Measurements from ENCODE around the gene CDCP2. TPM values are rescaled to one million over a fixed set of nuclear protein-coding genes. Genes with fewer than 3 reads are reported as not detected.
"Not testable (repeated sequence)": the region's sequence is repeated elsewhere in the genome, so short reads cannot be mapped to it uniquely, and the experiment has no call there.

CDCP2 gene
- total and polyA plus RNA-seq, 10 donors, result 0.23 to 1.6 (median 0.85) TPM; not detected in 3

GRCh38 chr1:54168206-54168965 is 15.6 kb upstream of the CDCP2 start:
- peaks cover 0 to 20% (median 0%) of the 10 kb centered on the region in 6 donors for H3K36me3 ChIP-seq
- TF ChIP-seq, protein P1, sequence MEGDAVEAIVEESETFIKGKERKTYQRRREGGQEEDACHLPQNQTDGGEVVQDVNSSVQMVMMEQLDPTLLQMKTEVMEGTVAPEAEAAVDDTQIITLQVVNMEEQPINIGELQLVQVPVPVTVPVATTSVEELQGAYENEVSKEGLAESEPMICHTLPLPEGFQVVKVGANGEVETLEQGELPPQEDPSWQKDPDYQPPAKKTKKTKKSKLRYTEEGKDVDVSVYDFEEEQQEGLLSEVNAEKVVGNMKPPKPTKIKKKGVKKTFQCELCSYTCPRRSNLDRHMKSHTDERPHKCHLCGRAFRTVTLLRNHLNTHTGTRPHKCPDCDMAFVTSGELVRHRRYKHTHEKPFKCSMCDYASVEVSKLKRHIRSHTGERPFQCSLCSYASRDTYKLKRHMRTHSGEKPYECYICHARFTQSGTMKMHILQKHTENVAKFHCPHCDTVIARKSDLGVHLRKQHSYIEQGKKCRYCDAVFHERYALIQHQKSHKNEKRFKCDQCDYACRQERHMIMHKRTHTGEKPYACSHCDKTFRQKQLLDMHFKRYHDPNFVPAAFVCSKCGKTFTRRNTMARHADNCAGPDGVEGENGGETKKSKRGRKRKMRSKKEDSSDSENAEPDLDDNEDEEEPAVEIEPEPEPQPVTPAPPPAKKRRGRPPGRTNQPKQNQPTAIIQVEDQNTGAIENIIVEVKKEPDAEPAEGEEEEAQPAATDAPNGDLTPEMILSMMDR (IDR thresholded peaks at IDR 0.05 in 8 of 11, conservative IDR thresholded peaks at IDR 0.05 in 3 of 11), result no peak
- intact Hi-C loops (cut with DNase I; ENCODE audit: low total_unique reads), result no loop called here
- H3K9me3 ChIP-seq, result no peaks in the 10 kb centered on the region
- no peak overlapping the region for H3K27ac ChIP-seq
- H3K4me3 ChIP-seq, result no peak overlapping the region
- DNase-seq, result peak; percentile 57
- H3K27me3 ChIP-seq (replicated peaks in 1 of 7), result no peaks in the 10 kb centered on the region
- WGBS, 5 donors, result 79 to 95% (median 92%) methylated on average over 5 to 8 of the region's 8 CpGs
- H3K4me1 ChIP-seq, result peaks cover 3 to 20% (median 7%) of the 10 kb centered on the region in 6 donors

- intact Hi-C loops (cut with DNase I; ENCODE audit: low total_unique reads), result no loop called here
Observed at GRCh38 chr1:54167422-54168139, 14.8 kb upstream of the CDCP2 start.

GRCh38 chr1:54166357-54166756 is 13.6 kb upstream of the CDCP2 start:
- intact Hi-C loops (cut with DNase I; ENCODE audit: low total_unique reads), result not testable (repeated sequence)
- WGBS, 5 donors, result 93 to 98% (median 94%) methylated on average over 8 of the region's 8 CpGs
- H3K36me3 ChIP-seq, result peaks cover 0 to 13% (median 0%) of the 10 kb centered on the region in 6 donors

More at GRCh38 chr1:54167422-54168139, 14.8 kb upstream of the CDCP2 start:
- no peak for TF ChIP-seq POLR2A (IDR thresholded peaks at IDR 0.05)
- Histone ChIP-seq H3K27ac (no peak overlapping the region), H3K27me3 (replicated peaks in 1 of 7) (no peaks in the 10 kb centered on the region), H3K4me1 (peaks cover 0 to 11% (median 1%) of the 10 kb centered on the region in 6 donors), H3K9me3 (no peaks in the 10 kb centered on the region), H3K4me3 (no peak overlapping the region), H3K36me3 (peaks cover 0 to 17% (median 0%) of the 10 kb centered on the region in 6 donors)
- WGBS, 5 donors, result 86 to 90% (median 88%) methylated on average over 7 to 9 of the region's 9 CpGs
- peak; percentile 54 for DNase-seq

GRCh38 chr1:54165146-54165545 is 12.3 kb upstream of the CDCP2 start:
- TF ChIP-seq POLR2A (IDR thresholded peaks at IDR 0.05) (no peak), POLR2AphosphoS5 (IDR thresholded peaks at IDR 0.05) (no peak)
- TF ChIP-seq, protein P1 (IDR thresholded peaks at IDR 0.05 in 8 of 11, conservative IDR thresholded peaks at IDR 0.05 in 3 of 11), result no peak
- Histone ChIP-seq H3K4me1 (peaks cover 0 to 17% (median 6%) of the 10 kb centered on the region in 6 donors), H3K9me3 (no peaks in the 10 kb centered on the region), H3K27ac (no peak overlapping the region), H3K27me3 (replicated peaks in 1 of 7) (no peaks in the 10 kb centered on the region), H3K4me3 (no peak overlapping the region), H3K36me3 (peaks cover 0 to 6% (median 0%) of the 10 kb centered on the region in 6 donors)
- DNase-seq, result peak; percentile 54
- intact Hi-C loops (cut with DNase I; ENCODE audit: low total_unique reads), result no loop called here
- WGBS, 5 donors, result 82 to 97% (median 95%) methylated on average over 13 to 15 of the region's 15 CpGs

More at GRCh38 chr1:54166357-54166756, 13.6 kb upstream of the CDCP2 start:
- not testable (repeated sequence) for H3K4me1 ChIP-seq; H3K4me3 ChIP-seq; DNase-seq; H3K27ac ChIP-seq; H3K27me3 ChIP-seq (replicated peaks in 1 of 7); H3K9me3 ChIP-seq

- H3K36me3 ChIP-seq, result peaks cover 0 to 5% (median 0%) of the 10 kb centered on the region in 6 donors
- no peaks in the 10 kb centered on the region for H3K27me3 ChIP-seq (replicated peaks in 1 of 7)
- TF ChIP-seq POLR2A (IDR thresholded peaks at IDR 0.05) (no peak), POLR2AphosphoS5 (IDR thresholded peaks at IDR 0.05) (no peak)
- TF ChIP-seq, protein P1 (IDR thresholded peaks at IDR 0.05 in 8 of 11, conservative IDR thresholded peaks at IDR 0.05 in 3 of 11), result no peak
- WGBS, 5 donors, result 75 to 91% (median 87%) methylated on average over 5 of the region's 5 CpGs
- H3K4me1 ChIP-seq, result peaks cover 0 to 17% (median 6%) of the 10 kb centered on the region in 6 donors
- DNase-seq, result peak; percentile 22
- no peaks in the 10 kb centered on the region for H3K9me3 ChIP-seq
- intact Hi-C loops (cut with DNase I; ENCODE audit: low total_unique reads), result no loop called here
- H3K27ac ChIP-seq, result no peak overlapping the region
- H3K4me3 ChIP-seq, result no peak overlapping the region
Observed at GRCh38 chr1:54163573-54163972, 10.8 kb upstream of the CDCP2 start.

All from spleen (tissue), 11 donors.